GM19025 (cell line): ENCODE results near the gene CHMP5.

Experiments
- ATAC-seq: cut with Tn5 transposase; IDR thresholded peaks from one replicate; pipeline ENCODE4 v1.9.1; 2021; ENCODE audit warnings: mild to moderate bottlenecking, low read depth, moderate library complexity; ENCODE audit not compliant: unreplicated experiment

CHMP5 gene

GRCh38 chr9:33264473-33265177 lies at the start of gene CHMP5, which contains the start of gene BAG1:
TSS of gene CHMP5 (plus strand) at chr9:33265049. CDS start at chr9:33265079, 30 bp downstream.
TSS of gene BAG1 (minus strand) at chr9:33264708.
- peak; percentile 85 for ATAC-seq

- no peak for ATAC-seq
Measured at GRCh38 chr9:33220681-33221567, 43.9 kb upstream of the CHMP5 start.

GRCh38 chr9:33221568-33221884 lies 43.3 kb upstream of the CHMP5 start:
- ATAC-seq, result no peak

GRCh38 chr9:33222031-33222430 lies 42.8 kb upstream of the CHMP5 start:
- ATAC-seq, result no peak

DNA sequence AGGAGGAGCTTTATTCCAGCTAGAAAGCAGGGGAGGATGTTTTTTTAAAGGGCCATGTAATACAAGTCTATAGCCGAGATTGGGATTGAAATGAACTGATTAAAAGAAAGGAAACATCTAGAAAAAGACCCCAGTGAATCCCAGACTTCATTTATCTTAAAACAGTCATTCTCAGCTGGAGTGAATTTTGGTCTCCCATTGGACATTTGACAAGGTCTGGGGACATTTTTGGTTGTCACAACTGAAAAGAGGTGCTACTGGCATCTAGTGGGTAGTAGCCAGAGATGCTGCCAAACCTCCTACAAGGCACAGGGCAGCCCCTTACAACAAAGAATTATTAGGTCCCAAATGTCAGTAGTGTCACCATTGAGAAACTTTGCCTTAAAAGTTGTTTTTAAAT lies 41.2 kb upstream of the CHMP5 start:
- no peak for ATAC-seq

DNA sequence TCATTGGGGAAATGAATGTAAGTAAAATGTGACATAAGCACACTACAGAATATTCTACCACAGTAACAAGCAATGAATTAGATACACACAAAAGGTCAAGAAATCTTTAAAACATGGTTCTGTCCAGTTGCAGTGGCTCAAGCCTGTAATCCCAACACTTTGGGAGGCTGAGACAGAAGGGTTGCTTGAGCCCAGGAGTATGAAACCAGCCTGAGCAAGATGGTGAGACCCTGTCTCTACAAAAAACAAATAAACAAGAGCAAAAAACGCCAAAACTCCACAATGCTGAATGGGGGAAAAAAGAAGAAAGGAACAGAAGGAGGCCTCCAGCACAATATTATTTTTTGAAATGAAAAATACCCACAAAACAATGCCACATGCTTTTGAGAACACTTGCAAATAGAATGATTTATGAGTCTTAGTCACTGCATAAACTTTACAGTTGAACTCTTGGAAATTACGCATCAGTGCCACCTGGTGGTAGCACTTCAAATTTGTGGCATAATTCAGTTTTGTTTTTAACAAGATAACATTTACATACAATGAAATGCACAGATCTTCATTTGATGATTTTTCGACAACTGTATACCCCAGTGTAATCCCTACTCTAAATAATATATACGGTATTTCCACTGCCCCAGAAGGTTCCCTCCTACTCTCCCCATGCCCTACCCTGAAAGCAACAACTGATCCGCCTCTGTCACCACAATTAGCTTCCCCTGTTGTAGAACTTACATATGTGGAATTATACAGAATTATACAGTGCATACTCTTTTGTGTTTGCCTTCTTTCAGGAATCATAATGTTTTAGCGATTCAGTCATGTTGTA lies 39.3 kb upstream of the CHMP5 start:
- no peak for ATAC-seq

DNA sequence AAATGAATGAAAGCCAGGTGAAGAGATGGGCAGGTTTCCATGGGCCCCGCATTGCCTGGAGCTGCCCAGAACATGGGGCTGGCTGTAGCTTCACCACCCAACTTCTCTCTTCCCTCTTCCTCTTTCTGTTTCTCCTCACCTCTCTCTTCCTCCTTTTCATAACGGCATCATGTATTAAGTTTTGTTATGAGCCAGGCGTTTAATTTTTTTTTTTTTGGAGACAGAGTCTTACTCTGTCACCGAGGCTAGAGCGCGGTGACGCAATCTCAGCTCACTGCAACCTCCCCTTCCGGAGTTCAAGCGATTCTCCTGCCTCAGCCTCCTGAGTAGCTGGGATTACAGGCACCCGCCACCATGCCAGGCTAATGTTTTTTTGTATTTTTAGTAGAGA lies 37.8 kb upstream of the CHMP5 start:
- ATAC-seq, result peak; percentile 46

GRCh38 chr9:33227741-33228140 lies 37.1 kb upstream of the CHMP5 start:
- no peak for ATAC-seq

- ATAC-seq, result no peak
Measured at GRCh38 chr9:33228606-33229005, 36.2 kb upstream of the CHMP5 start.

- ATAC-seq, result no peak
Measured at GRCh38 chr9:33229359-33230114, 35.3 kb upstream of the CHMP5 start.

- ATAC-seq, result no peak
Measured at GRCh38 chr9:33230756-33231622, 33.9 kb upstream of the CHMP5 start.

DNA sequence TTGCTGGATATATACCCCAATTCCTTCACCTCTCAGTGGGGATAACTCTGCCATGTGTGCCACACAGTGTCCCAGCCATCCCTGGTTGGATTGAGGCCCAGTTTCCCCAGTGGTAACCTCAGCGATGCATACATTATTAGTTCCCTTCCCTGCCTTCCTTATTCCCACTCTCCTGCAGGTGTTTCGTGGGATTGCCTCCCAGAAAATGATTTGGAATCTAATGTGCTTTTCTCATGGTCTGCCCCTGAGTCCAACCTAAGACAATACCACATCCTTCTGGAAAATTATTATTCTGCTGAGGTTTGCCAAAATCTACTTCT lies 33.3 kb upstream of the CHMP5 start:
- ATAC-seq, result no peak

DNA sequence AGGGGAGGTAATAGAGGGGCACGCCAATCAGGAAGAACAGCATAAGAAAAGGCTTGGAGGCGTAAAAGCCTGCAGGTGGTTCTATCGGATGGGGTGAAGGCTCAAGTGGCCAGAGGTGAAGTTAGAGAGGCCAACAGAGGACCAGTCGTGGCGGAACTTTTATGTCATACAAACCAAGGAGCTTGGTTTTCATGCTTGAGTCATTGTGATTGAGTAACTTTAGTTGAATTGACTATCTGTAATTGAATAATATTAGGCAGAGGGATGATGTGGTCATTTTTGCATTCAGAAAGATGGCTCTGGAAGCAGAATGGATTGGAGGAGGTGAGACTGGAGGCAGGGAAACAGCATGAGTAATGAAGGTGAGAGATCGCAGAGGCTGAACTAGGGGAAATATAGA lies 32.0 kb upstream of the CHMP5 start:
- no peak for ATAC-seq

DNA sequence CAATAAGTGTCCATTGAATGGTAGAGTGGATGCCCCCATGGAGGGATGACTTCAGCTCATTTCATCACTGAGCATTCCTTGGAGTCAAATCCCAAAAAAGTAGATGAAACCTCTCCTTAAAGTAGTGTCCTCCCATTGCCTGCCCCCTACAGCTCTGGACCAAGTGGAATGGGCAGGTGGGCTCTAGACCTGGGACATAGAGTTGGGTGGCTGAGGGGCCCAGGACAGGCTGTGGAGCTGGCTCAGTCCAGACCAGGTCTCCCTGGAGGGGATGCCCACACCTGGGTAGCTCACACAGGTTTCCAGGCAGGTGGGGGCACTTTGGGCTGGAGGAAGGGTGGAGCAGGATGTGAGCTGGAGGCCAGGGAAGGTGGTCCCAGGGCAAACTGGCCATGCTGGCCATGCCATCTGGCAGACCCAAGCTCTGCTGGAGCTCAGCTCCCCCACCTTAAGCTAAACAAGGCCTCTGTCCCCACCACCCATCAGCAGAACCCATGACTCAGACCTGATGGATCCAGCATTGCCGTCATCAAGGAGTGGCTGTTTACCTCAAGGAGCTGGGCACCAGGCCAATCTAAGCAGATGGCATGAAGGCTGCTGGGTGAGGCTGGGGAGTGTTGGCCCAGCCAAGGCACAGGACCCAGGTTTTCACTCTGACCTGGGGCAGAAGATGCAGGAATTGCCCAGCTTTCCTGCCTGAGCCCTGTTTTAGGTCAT lies 31.1 kb upstream of the CHMP5 start:
- ATAC-seq, result no peak

DNA sequence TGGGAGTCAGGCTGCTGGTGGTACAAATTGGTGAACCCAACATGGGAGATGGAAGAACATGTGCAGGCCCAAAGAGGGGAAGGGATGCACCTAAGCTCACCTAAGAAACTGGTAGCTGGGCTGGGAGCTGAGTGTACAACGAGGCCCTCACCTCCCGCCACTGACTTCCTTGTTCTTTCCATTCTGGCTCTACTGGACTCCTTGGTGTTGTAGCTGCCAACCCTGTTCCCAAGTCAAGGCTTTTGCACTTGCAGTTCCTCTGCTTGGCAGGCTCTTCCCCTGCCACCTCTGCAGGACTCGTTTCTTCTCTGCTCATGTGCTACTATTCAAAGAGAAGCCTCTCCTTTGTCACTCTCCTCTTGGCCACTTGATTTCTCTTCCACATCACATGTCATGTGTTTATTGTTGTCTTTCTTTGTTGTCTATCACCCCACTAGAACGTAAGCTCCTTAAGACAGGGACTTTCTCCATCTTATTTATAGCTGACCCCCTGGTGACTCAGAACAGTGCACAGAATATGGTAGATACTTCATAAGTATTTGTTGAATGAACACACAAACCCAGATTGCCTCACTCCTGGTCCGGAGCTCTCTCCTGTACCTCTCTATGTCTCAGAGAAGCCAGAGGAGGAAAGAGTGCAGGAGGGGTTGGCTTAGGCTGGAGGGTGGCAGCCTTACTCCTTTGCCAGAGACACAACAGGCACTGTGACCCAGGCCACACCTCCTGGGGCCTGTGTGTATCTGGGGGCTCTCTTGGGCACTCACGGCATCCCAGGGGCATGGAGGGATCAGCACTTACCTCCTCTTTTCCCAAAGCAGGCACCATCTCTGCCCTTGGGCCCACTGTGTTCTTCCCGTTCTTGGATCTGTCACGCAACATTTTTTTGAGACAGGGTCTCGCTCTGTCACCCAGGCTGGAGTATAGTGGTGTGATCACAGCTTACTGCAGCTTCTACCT lies 30.1 kb upstream of the CHMP5 start:
- ATAC-seq, result no peak

- ATAC-seq, result no peak
Measured at GRCh38 chr9:33236571-33236970, 28.3 kb upstream of the CHMP5 start.

DNA sequence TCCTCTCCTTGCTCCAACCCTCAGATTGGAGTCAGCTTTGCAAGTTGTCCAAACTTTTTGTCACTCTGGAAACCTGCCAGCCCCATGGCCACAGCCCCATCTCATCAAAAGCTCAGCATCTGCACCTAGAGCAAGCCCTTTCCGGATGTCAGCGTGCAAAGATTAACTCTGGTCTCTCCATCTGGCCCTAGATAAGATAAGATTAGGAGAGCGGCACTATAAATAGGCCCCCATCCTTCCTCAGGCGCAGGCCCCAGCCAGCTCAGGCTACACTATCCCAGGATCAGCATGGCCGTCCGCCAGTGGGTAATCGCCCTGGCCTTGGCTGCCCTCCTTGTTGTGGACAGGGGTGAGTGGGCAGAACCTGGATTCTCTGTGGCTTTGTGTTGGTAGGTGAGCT lies 24.9 kb upstream of the CHMP5 start, which contains the start of gene SPINK4:
TSS of gene SPINK4 (plus strand) at position 247 of the 400 bp plus-strand sequence. CDS start at position 289, 42 bp downstream.
- no peak for ATAC-seq

- ATAC-seq, result no peak
Measured at GRCh38 chr9:33241298-33241697, 23.6 kb upstream of the CHMP5 start.
